Tibial nerve (tissue), 4 donors: Measurements from ENCODE around the gene GALNT5. TPM values are rescaled to one million over a fixed set of nuclear protein-coding genes. Genes with fewer than 3 reads are reported as not detected.
"Not testable (repeated sequence)": the region's sequence is repeated elsewhere in the genome, so short reads cannot be mapped to it uniquely, and the experiment has no call there.

ENCODE experiments used
- DNase-seq, 2 donors: peaks; one replicate each; pipeline ENCODE4 v3.0.0-alpha.2; 2019; ENCODE audit warnings: low spot score in 2 of 2
- H3K27ac ChIP-seq, 4 donors: fragments of 200-600 bp; sonication (generic) in 3 of 4; one replicate each; pipeline ENCODE4 v1.5.1; 2017 to 2019; ENCODE audit warnings: mild to moderate bottlenecking in 1 of 4
- H3K27me3 ChIP-seq, 2 donors: fragments of 200-600 bp; sonication (generic) in 1 of 2; one replicate each; pipeline versions ENCODE4 v1.5.1 to v1.6.0; 2017 to 2019
- H3K36me3 ChIP-seq, 3 donors: fragments of 200-600 bp; sonication (generic); one replicate each; pipeline ENCODE4 v1.5.1; 2018 to 2019
- H3K4me1 ChIP-seq, 4 donors: fragments of 200-600 bp; sonication (generic) in 3 of 4; one replicate each; pipeline ENCODE4 v1.5.1; 2017 to 2019
- H3K4me3 ChIP-seq, 4 donors: fragments of 200-600 bp; sonication (generic) in 3 of 4; one replicate each; pipeline ENCODE4 v1.5.1; 2017 to 2019; ENCODE audit warnings: mild to moderate bottlenecking in 1 of 4, moderate library complexity in 1 of 4
- H3K9me3 ChIP-seq, 4 donors: fragments of 200-600 bp; sonication (generic) in 3 of 4; one replicate each; pipeline ENCODE4 v1.5.1; 2017 to 2019
- EP300 ChIP-seq, 2 donors: sonication (generic); formaldehyde crosslinking; IDR thresholded peaks; one replicate each; pipeline ENCODE4 v1.6.1; 2017; ENCODE audit warnings: antibody characterized with exemption in 2 of 2, mild to moderate bottlenecking in 1 of 2
- POLR2A ChIP-seq, 2 donors: fragments of 450-650 bp; IDR thresholded peaks; one replicate each; pipeline ENCODE4 v1.6.1; 2017; ENCODE audit warnings: antibody characterized with exemption in 2 of 2, mild to moderate bottlenecking in 2 of 2, moderate library complexity in 2 of 2
- WGBS, 2 donors: methylation state at CpG; one replicate each; pipeline ENCODE4 v1.1.5; 2018; 5-methylcytosine and 5-hydroxymethylcytosine counted together
- total RNA-seq, 4 donors: library from RNA; depleted of rRNA; stranded (reverse); fragments of >200 nt; gene quantifications; one replicate each; pipeline ENCODE4 v1.1.0, GENCODE V29; 2016
- TF ChIP-seq, protein P1 (sequence below), 5 experiments: fragments of 200-600 bp in 3 of 5; fragments of 450-650 bp in 2 of 5; sonication (generic) in 3 of 5; IDR thresholded peaks; one replicate each; pipeline ENCODE4 v1.5.1; 2016 to 2019; ENCODE audit warnings: antibody characterized with exemption in 5 of 5, mild to moderate bottlenecking in 3 of 5, moderate library complexity in 2 of 5

GALNT5 gene
- total RNA-seq, 4 donors from 2014 or later = 0.42 to 0.98 (median 0.87) TPM; not detected in 1

DNA sequence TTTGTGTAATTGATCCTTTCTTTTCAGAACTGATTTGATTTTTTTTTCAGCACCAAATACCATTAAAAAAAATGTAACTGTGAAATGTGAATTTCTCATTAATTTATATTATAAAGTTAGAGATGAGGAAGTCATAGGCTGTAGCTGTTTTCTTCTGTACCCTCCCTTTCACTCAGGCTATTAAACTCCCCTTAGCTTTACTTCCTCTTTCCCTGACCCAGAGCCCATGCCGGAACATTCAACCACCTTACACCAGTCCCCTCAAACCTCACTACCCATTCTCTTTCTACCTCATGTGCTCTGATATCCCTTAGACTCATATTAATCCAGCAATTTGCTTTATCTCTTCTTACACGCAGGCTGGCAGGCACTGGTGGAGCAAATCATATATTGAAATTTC, 12.4 kb downstream of the GALNT5 start:
- 77 to 79% methylated on average over 2 of the region's 2 CpGs for WGBS, 2 donors
- Histone ChIP-seq H3K4me3 (no peak overlapping the region), H3K27me3 (no peaks in the 10 kb centered on the region), H3K36me3 (no peaks in the 10 kb centered on the region), H3K9me3 (peaks cover 0 to 4% (median 0%) of the 10 kb centered on the region in 4 donors), H3K4me1 (no peaks in the 10 kb centered on the region), H3K27ac (no peak overlapping the region)
- DNase-seq = no peak
- no peak for TF ChIP-seq EP300 (IDR thresholded peaks at IDR 0.05)
- TF ChIP-seq, protein P1, sequence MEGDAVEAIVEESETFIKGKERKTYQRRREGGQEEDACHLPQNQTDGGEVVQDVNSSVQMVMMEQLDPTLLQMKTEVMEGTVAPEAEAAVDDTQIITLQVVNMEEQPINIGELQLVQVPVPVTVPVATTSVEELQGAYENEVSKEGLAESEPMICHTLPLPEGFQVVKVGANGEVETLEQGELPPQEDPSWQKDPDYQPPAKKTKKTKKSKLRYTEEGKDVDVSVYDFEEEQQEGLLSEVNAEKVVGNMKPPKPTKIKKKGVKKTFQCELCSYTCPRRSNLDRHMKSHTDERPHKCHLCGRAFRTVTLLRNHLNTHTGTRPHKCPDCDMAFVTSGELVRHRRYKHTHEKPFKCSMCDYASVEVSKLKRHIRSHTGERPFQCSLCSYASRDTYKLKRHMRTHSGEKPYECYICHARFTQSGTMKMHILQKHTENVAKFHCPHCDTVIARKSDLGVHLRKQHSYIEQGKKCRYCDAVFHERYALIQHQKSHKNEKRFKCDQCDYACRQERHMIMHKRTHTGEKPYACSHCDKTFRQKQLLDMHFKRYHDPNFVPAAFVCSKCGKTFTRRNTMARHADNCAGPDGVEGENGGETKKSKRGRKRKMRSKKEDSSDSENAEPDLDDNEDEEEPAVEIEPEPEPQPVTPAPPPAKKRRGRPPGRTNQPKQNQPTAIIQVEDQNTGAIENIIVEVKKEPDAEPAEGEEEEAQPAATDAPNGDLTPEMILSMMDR (IDR thresholded peaks at IDR 0.05) = no peak
- TF ChIP-seq POLR2A (IDR thresholded peaks at IDR 0.05) = no peak

- Histone ChIP-seq H3K27me3 (no peaks in the 10 kb centered on the region), H3K4me3 (no peak overlapping the region), H3K27ac (no peak overlapping the region), H3K4me1 (no peaks in the 10 kb centered on the region), H3K36me3 (no peaks in the 10 kb centered on the region), H3K9me3 (peaks cover 0 to 7% (median 0%) of the 10 kb centered on the region in 4 donors)
- DNase-seq = no peak
- TF ChIP-seq POLR2A (IDR thresholded peaks at IDR 0.05) (no peak), EP300 (IDR thresholded peaks at IDR 0.05) (no peak)
- TF ChIP-seq, protein P1 (IDR thresholded peaks at IDR 0.05) = no peak
- 97% methylated on average over 1 of the region's 1 CpG for WGBS, 2 donors
These were observed 14.2 kb downstream of the GALNT5 start for GRCh38 chr2:157271590-157272203.

GRCh38 chr2:157279311-157279710, 21.8 kb downstream of the GALNT5 start:
- not testable (repeated sequence) for H3K27me3 ChIP-seq, H3K4me1 ChIP-seq, DNase-seq, H3K27ac ChIP-seq, H3K4me3 ChIP-seq, H3K36me3 ChIP-seq
- H3K9me3 ChIP-seq = peaks cover 0 to 12% (median 0%) of the 10 kb centered on the region in 4 donors
- WGBS, 2 donors = 87% methylated on average over 3 to 7 of the region's 7 CpGs

- TF ChIP-seq, protein P1 (IDR thresholded peaks at IDR 0.05) = no peak
- TF ChIP-seq POLR2A (IDR thresholded peaks at IDR 0.05) (no peak), EP300 (IDR thresholded peaks at IDR 0.05) (no peak)
- no peaks in the 10 kb centered on the region for H3K4me1 ChIP-seq
- no peak for DNase-seq
- H3K4me3 ChIP-seq = no peak overlapping the region
- WGBS, 2 donors = 88% methylated on average over 6 of the region's 6 CpGs
- no peaks in the 10 kb centered on the region for H3K27me3 ChIP-seq
- peaks cover 0 to 9% (median 0%) of the 10 kb centered on the region in 4 donors for H3K9me3 ChIP-seq
- H3K36me3 ChIP-seq = no peaks in the 10 kb centered on the region
- no peak overlapping the region for H3K27ac ChIP-seq
These were observed 23.8 kb downstream of the GALNT5 start for GRCh38 chr2:157281316-157281715.

DNA sequence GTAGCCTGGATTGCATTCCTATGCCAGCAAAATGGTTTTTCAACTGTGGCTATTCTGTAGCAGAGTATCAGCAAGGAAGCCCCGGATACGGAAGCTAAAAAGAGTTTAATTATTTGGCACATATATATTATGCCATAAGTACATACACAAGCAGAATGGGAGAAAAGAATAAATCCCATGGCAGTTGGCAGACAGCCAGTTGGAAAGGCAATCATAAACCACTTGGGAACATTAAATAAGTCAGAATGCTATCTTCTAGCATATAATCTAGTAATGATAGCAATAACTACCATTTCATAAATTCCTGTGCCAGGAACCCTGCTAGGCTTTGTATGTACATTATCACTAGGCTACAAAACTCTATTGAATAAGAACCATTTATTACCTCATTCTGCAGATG, 26.0 kb downstream of the GALNT5 start:
- no peaks in the 10 kb centered on the region for H3K36me3 ChIP-seq
- TF ChIP-seq EP300 (IDR thresholded peaks at IDR 0.05) = no peak
- TF ChIP-seq POLR2A (IDR thresholded peaks at IDR 0.05) = no peak
- TF ChIP-seq, protein P1 (IDR thresholded peaks at IDR 0.05) = no peak
- peaks cover 0 to 9% (median 0%) of the 10 kb centered on the region in 4 donors for H3K9me3 ChIP-seq
- no peaks in the 10 kb centered on the region for H3K4me1 ChIP-seq
- no peaks in the 10 kb centered on the region for H3K27me3 ChIP-seq
- no peak for DNase-seq
- WGBS, 2 donors = 52 to 56% methylated on average over 2 of the region's 2 CpGs
- no peak overlapping the region for H3K4me3 ChIP-seq
- no peak overlapping the region for H3K27ac ChIP-seq
